ENCODE data around the gene HOXA11.

DNA sequence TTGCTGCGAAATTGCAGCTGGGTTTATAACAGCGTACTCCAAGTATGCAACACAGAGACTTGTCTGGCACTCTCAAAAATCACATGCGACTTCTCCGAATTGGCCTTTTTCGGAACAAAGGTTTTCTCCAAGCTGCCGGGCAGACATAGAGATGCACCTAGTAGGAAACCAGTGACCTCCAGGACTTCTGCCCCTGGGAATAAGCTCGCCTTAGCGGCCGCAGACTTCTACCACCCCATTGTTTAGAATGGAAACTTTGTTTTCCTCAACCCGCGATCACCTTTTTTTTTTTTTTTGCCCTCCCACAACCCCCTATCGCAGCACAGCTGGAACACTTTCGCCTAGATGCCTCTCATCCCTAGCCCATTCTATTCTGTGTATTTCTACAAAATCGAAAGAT lies 6.0 kb downstream of the HOXA11 start:
- TF ChIP-seq CTCF (conservative IDR thresholded peaks at IDR 0.05) (no peak), ZFX (IDR thresholded peaks at IDR 0.05) (no peak)

All from C4-2B (cell line).